T-helper 1 cell treated with Interleukin-12 subunit alpha and Interleukin-12 subunit beta and Interleukin-4 antibody, amounts not matched to agents 30 μg/mL and 1 μg/mL, for 36 hours (primary cell): Measurements from ENCODE around the gene ELP5.

Experiments
- H3K27ac Mint-ChIP-seq: one replicate; pipeline ENCODE4 v1.8.0; 2021; ENCODE audit warnings: mild to moderate bottlenecking, mixed read lengths
- H3K27me3 Mint-ChIP-seq: one replicate; pipeline ENCODE4 v1.8.0; 2021; ENCODE audit warnings: low read depth, mixed read lengths
- H3K36me3 Mint-ChIP-seq: one replicate; pipeline ENCODE4 v1.8.0; 2021; ENCODE audit warnings: low read depth, mixed read lengths
- H3K4me1 Mint-ChIP-seq: one replicate; pipeline ENCODE4 v1.8.0; 2021; ENCODE audit warnings: low read depth, mixed read lengths
- H3K4me3 Mint-ChIP-seq: one replicate; pipeline ENCODE4 v1.8.0; 2021; ENCODE audit warnings: mild to moderate bottlenecking, moderate library complexity, mixed read lengths
- H3K9me3 Mint-ChIP-seq: one replicate; pipeline ENCODE4 v1.8.0; 2021; ENCODE audit warnings: mixed read lengths

ELP5 gene

GRCh38 chr17:7262935-7263800, 11.2 kb downstream of the ELP5 start:
- Mint-ChIP-seq H3K36me3 (peaks cover 11% of the 10 kb centered on the region), H3K4me3 (peak overlapping the region; percentile 61), H3K9me3 (no peaks in the 10 kb centered on the region), H3K27me3 (peaks cover 31% of the 10 kb centered on the region), H3K4me1 (peaks cover 17% of the 10 kb centered on the region), H3K27ac (peak overlapping the region; percentile 55)

- Mint-ChIP-seq H3K27ac (no peak overlapping the region), H3K27me3 (peaks cover 31% of the 10 kb centered on the region), H3K4me1 (peaks cover 17% of the 10 kb centered on the region), H3K4me3 (peak overlapping the region; percentile 61), H3K36me3 (peaks cover 9% of the 10 kb centered on the region), H3K9me3 (no peaks in the 10 kb centered on the region)
Measured at GRCh38 chr17:7263801-7264078, 11.7 kb downstream of the ELP5 start.

- H3K9me3 Mint-ChIP-seq, result no peaks in the 10 kb centered on the region
- H3K36me3 Mint-ChIP-seq, result peaks cover 3% of the 10 kb centered on the region
- H3K27me3 Mint-ChIP-seq, result peaks cover 34% of the 10 kb centered on the region
- H3K4me3 Mint-ChIP-seq, result no peak overlapping the region
- no peak overlapping the region for H3K27ac Mint-ChIP-seq
- peaks cover 14% of the 10 kb centered on the region for H3K4me1 Mint-ChIP-seq
Measured at GRCh38 chr17:7266784-7267183, 14.8 kb downstream of the ELP5 start.

GRCh38 chr17:7279448-7279847, 27.4 kb downstream of the ELP5 start:
- Mint-ChIP-seq H3K9me3 (no peaks in the 10 kb centered on the region), H3K36me3 (no peaks in the 10 kb centered on the region), H3K27me3 (peaks cover 42% of the 10 kb centered on the region), H3K4me1 (peaks cover 13% of the 10 kb centered on the region), H3K4me3 (no peak overlapping the region), H3K27ac (no peak overlapping the region)

GRCh38 chr17:7280519-7281073, 28.6 kb downstream of the ELP5 start:
- peaks cover 13% of the 10 kb centered on the region for H3K4me1 Mint-ChIP-seq
- no peaks in the 10 kb centered on the region for H3K36me3 Mint-ChIP-seq
- H3K4me3 Mint-ChIP-seq, result peak overlapping the region; percentile 58
- H3K9me3 Mint-ChIP-seq, result no peaks in the 10 kb centered on the region
- H3K27me3 Mint-ChIP-seq, result peaks cover 45% of the 10 kb centered on the region
- H3K27ac Mint-ChIP-seq, result peak overlapping the region; percentile 26

GRCh38 chr17:7281074-7281952, 29.3 kb downstream of the ELP5 start, which contains the start of gene SLC2A4:
Gene SLC2A4, plus strand, starts transcription at chr17:7281718. Its CDS starts 217 bp downstream, at chr17:7281935.
- peak within 1 kb of the TSS; percentile 26 for H3K27ac Mint-ChIP-seq
- H3K4me1 Mint-ChIP-seq, result peaks cover 13% of the 10 kb centered on the region
- peak within 1 kb of the TSS; percentile 63 for H3K4me3 Mint-ChIP-seq
- no peaks in the 10 kb centered on the region for H3K9me3 Mint-ChIP-seq
- H3K36me3 Mint-ChIP-seq, result no peaks in the 10 kb centered on the region
- peaks cover 52% of the 10 kb centered on the region for H3K27me3 Mint-ChIP-seq

- Mint-ChIP-seq H3K4me1 (peaks cover 13% of the 10 kb centered on the region), H3K4me3 (peak overlapping the region; percentile 63), H3K27ac (no peak overlapping the region), H3K27me3 (peaks cover 53% of the 10 kb centered on the region), H3K36me3 (no peaks in the 10 kb centered on the region), H3K9me3 (no peaks in the 10 kb centered on the region)
Measured at GRCh38 chr17:7281953-7282751, 30.1 kb downstream of the ELP5 start.

- no peaks in the 10 kb centered on the region for H3K9me3 Mint-ChIP-seq
- no peak overlapping the region for H3K4me3 Mint-ChIP-seq
- H3K27me3 Mint-ChIP-seq, result peaks cover 57% of the 10 kb centered on the region
- no peaks in the 10 kb centered on the region for H3K36me3 Mint-ChIP-seq
- no peak overlapping the region for H3K27ac Mint-ChIP-seq
- H3K4me1 Mint-ChIP-seq, result peaks cover 13% of the 10 kb centered on the region
Measured at GRCh38 chr17:7282752-7283321, 30.8 kb downstream of the ELP5 start.

- H3K27me3 Mint-ChIP-seq, result peaks cover 64% of the 10 kb centered on the region
- H3K4me1 Mint-ChIP-seq, result peaks cover 13% of the 10 kb centered on the region
- no peak overlapping the region for H3K4me3 Mint-ChIP-seq
- H3K27ac Mint-ChIP-seq, result no peak overlapping the region
- H3K9me3 Mint-ChIP-seq, result no peaks in the 10 kb centered on the region
- no peaks in the 10 kb centered on the region for H3K36me3 Mint-ChIP-seq
Measured at GRCh38 chr17:7283471-7284216, 31.6 kb downstream of the ELP5 start.

- Mint-ChIP-seq H3K27ac (no peak overlapping the region), H3K36me3 (no peaks in the 10 kb centered on the region), H3K4me1 (peaks cover 12% of the 10 kb centered on the region), H3K4me3 (no peak overlapping the region), H3K27me3 (peaks cover 64% of the 10 kb centered on the region), H3K9me3 (no peaks in the 10 kb centered on the region)
Measured at GRCh38 chr17:7284911-7285310, 32.9 kb downstream of the ELP5 start.

GRCh38 chr17:7285679-7286078, 33.7 kb downstream of the ELP5 start:
- Mint-ChIP-seq H3K27ac (no peak overlapping the region), H3K9me3 (no peaks in the 10 kb centered on the region), H3K36me3 (no peaks in the 10 kb centered on the region), H3K4me1 (peaks cover 6% of the 10 kb centered on the region), H3K27me3 (peaks cover 57% of the 10 kb centered on the region), H3K4me3 (no peak overlapping the region)

- no peaks in the 10 kb centered on the region for H3K36me3 Mint-ChIP-seq
- no peak overlapping the region for H3K4me3 Mint-ChIP-seq
- no peaks in the 10 kb centered on the region for H3K9me3 Mint-ChIP-seq
- H3K4me1 Mint-ChIP-seq, result no peaks in the 10 kb centered on the region
- H3K27ac Mint-ChIP-seq, result no peak overlapping the region
- H3K27me3 Mint-ChIP-seq, result peaks cover 49% of the 10 kb centered on the region
Measured at GRCh38 chr17:7289256-7290032, 37.4 kb downstream of the ELP5 start.

GRCh38 chr17:7290166-7290565, 38.2 kb downstream of the ELP5 start:
- Mint-ChIP-seq H3K4me3 (no peak overlapping the region), H3K36me3 (no peaks in the 10 kb centered on the region), H3K27ac (no peak overlapping the region), H3K4me1 (peaks cover 4% of the 10 kb centered on the region), H3K27me3 (peaks cover 54% of the 10 kb centered on the region), H3K9me3 (no peaks in the 10 kb centered on the region)
